ENCODE measurements around the gene CHST13.

DNA sequence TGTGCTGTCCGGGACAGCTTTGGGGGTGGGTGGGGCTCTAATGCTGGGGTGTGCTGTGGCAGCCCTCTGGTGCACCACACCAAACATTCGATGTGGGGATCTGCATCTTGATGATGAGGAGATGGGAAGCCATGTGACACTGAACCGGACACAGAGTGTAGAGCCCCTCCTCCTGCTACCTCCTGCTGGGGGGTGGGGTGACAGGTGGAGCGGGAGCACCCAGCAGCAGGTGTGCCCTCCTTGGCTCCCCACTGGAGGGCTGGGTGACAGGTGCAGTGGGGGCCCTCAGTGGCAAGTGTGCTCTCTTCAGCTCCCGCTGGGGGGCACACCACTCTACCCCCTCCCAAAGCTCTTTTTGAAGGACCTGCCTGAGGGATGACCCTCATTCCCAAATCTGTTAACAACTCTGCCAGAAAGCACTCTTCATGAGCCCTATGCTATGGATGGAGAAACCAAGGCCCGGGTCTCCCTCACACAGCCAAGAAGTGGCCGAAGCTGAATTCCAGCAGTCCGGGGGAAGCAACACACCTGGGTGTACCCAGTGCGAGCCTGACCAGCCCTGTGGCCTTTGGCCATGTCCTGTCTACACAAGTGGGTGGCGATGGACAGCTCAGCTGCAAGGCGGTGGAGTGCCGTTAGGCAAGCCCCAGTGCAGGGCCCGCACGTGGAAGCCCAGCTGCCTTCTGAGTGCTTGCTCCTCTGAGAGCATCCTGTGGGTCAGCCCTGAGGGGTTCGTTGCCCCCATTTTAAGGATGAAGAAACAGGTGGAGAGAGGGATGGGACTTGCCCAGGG, 5.8 kb upstream of the CHST13 start:
- TF ChIP-seq, protein P1, sequence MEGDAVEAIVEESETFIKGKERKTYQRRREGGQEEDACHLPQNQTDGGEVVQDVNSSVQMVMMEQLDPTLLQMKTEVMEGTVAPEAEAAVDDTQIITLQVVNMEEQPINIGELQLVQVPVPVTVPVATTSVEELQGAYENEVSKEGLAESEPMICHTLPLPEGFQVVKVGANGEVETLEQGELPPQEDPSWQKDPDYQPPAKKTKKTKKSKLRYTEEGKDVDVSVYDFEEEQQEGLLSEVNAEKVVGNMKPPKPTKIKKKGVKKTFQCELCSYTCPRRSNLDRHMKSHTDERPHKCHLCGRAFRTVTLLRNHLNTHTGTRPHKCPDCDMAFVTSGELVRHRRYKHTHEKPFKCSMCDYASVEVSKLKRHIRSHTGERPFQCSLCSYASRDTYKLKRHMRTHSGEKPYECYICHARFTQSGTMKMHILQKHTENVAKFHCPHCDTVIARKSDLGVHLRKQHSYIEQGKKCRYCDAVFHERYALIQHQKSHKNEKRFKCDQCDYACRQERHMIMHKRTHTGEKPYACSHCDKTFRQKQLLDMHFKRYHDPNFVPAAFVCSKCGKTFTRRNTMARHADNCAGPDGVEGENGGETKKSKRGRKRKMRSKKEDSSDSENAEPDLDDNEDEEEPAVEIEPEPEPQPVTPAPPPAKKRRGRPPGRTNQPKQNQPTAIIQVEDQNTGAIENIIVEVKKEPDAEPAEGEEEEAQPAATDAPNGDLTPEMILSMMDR (conservative IDR thresholded peaks at IDR 0.05; ENCODE audit: low read length) = no peak
- no peak for TF ChIP-seq EZH2phosphoT487 (IDR thresholded peaks at IDR 0.05; ENCODE audit: borderline replicate concordance)

Measured in Loucy (cell line).